ENCODE results near the gene ARMC9.
A peak's percentile ranks its signal among the peaks of the same experiment; 100 is the strongest.

ARMC9 gene

GRCh38 chr2:231204581-231204980 is 6.2 kb downstream of the ARMC9 start:
- no peak for DNase-seq

DNA sequence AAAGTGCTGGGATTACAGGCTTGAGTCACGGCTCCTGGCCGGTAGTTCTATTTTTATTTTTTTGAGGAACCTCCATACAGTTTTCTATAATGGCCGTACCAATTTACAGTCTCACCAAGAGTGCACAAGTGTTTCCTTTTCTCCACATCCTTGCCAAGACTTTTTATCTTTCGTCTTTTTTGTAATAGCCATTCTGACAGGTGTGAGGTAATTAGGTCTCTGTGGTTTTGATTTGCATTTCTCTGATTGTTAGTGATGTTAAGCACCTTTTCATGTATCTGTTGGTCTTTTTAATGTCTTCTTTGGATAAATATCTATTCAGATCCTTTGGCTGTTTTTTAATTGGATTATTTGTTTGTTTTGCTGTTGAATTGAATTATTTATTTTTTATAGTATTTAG is 9.3 kb downstream of the ARMC9 start:
- DNase-seq: no peak

DNA sequence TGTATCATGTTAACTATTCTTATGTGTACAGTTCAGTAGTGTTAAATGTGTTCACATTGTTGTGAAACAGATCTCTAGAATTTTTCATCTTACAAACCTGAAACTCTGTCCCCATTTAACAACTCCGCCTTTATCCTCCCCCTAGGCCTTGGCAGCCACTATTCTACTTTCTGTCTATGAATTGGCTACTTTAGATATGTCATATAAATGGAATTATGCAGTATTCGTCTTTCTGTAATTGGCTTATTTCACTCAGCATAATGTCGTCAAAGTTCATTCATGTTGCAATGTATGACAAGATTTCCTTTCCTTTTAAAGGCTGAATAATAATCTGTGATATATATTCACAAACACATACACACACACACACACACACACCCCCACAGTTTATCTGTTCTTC is 12.4 kb downstream of the ARMC9 start:
- no peak for DNase-seq

DNA sequence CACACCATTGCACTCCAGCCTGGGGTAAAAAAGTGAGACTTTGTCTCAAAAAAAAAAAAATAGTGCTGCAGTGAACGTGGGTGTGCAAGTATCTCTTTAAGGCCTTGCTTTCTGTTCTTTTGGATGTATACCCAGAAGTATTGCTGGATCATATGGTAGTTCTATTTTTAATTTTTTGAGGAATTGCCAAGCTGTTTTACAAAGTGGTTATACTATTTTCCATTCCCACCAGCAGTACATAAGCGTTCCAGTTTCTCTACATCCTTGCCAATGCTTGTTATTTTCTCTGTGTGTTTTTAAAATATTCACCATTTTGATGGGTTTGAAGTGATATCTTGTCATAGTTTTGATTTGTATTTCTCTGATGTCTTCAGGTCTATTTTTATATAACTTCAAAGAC is 13.1 kb downstream of the ARMC9 start:
- DNase-seq: no peak

DNA sequence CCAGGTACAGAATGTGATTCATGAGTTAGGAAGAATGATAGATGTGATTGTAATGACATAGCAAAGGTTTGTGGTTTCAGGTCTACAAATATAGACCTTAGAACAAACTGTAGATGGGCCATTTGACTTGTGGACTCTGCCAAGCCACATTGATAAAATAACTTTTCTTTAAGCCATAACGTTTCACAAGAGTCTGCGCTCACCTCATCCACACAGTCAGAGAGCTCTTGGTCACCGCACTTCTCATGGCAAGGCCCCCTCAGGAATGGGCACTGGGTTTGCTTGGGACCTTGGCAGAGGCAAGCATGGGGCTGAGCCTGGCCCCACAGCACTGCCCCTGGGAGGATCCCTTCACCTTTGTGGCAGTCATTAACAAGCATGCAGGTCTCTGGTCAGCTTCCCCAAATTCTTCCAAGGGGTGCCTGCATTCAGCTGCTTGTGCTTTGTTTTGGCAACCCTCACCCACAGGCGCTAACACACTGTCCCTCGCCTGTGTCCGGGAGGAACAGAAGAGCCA is 14.0 kb downstream of the ARMC9 start:
- DNase-seq: no peak

- DNase-seq: no peak
Measured at GRCh38 chr2:231213931-231214642, 15.7 kb downstream of the ARMC9 start.

DNA sequence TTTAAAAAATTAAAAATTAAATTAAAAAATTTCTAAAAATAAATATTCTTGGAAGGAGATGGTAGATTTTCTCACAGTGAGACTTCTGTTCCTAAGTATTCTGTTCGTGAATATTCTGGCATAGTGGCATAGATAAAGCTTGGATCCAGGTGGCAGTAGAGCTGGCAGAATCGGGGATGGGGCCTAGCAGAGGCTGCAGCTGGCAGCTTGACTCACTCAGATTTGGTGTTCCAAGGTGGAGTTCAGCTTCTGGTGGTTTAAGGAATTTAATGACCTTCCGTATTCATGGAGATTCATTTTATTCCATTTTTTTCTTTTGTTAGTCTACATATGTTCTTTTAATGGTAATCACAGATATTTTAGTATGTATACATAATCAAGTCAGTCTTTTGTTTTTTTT is 19.9 kb downstream of the ARMC9 start:
- DNase-seq: no peak

DNA sequence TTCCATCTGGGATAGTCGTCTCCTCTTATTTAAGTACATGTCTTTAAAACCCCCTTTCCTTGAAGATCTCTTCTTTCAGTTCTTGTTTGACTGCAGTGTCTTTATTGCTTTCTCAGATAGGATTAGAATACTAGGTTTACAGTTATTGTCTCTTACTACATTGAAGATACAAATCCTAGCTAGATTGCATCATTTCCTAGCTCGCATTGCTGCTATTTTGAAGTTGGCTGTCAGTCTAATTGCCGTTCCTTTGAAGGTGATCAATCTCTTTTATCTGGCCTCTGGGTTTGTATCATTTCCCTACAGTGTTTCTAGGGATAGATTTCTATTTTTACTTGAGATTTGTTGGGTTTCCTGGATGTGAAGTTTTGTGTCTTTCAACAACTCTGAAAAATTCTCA is 20.9 kb downstream of the ARMC9 start:
- DNase-seq: no peak

DNA sequence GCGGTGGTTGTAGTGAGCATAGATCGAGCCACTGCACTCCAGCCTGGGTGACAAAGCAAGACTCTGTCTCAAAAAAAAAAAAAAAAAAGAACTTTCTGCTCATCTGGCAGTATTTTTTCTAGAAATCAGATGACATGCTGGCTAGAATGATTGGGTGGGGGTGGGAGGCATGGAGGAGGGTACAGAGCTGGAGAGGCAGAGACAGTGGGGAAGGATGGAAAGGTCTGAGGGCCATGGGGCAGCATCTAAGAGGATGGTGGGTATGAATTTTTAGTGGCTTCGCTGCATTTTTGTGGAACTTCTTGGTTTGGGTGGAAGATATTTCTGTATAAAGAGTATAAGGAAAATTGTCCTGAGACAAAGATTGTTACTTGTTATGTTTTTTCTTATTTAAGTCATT is 23.3 kb downstream of the ARMC9 start:
- DNase-seq: no peak

- no peak for DNase-seq
Measured at GRCh38 chr2:231222318-231223000, 24.0 kb downstream of the ARMC9 start.

GRCh38 chr2:231223001-231223375 is 24.6 kb downstream of the ARMC9 start:
- DNase-seq: no peak

DNA sequence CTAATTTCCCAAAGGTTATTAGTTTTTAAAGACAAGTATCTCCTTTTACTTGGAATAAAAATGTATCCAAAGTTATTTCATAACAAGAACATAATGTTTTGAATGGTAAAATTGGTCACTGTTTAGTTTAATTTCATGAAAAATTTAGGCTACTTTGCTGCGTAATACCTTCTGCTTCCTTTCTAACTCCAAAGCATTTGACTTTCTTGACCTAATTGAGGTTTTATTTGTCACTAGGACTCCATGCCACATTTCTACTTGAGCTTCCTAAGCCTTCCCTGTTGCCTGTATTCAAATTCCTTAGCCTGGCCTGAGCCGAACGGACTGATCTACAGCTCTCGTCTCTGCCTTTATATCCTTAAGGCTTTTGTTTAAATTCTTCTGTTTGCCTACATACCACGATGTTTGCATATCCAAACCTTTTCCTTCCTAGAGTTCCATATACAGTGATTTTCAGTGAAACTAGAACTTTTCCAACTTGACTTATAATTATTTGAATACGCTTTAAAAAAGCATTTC is 25.1 kb downstream of the ARMC9 start:
- no peak for DNase-seq

GRCh38 chr2:231227310-231228162 is 29.1 kb downstream of the ARMC9 start:
- peak; percentile 76 for DNase-seq

- no peak for DNase-seq
Measured at GRCh38 chr2:231228223-231228622, 29.8 kb downstream of the ARMC9 start.

DNA sequence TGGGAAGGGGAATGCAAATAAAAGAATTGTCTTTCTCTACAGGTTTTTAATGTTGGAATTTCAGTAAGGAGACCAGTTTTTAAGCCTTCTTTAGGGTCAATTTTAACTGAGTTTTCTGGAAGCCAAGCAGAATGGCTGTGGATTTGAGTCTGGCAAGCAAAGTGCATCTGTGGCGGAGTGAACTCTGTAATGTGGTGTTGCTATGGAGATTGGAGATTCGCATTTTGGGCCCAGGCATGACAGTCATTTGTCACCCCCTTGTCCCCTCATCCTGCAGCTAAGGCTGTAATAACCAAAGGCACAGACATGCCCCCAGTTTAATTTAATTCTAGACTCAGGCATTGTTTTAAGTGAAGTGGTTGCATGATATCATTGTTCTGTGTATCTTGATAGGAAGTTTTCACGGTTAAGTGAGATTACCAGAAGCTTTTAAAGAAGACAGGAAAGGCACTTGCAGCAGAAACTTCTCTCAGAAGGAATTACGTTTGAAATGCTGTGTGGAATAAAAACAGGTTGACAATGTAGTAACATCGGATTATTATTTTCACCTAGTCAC is 30.6 kb downstream of the ARMC9 start:
- no peak for DNase-seq

GRCh38 chr2:231235217-231235616 is 36.8 kb downstream of the ARMC9 start:
- DNase-seq: no peak

- no peak for DNase-seq
Measured at GRCh38 chr2:231238689-231239088, 40.3 kb downstream of the ARMC9 start.

DNA sequence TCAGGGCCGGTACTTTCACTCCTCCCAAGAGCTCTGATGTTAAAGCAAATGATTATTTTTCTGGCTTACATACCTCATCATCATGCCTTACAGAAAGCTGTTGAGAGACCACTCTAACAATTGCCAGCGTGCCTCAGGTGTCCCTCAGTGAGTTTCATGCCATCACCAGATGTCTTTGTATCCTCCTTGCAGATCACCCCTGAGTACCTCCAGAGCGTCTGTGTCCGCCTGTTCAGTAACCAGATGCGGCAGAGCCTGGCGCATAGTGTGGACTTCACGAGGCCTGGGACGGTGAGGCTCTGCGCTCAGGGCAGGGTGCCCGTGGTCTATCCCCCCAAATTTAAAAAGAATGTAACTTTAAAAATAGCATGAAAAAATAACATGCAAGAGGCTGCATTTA is 41.3 kb downstream of the ARMC9 start:
- no peak for DNase-seq

GRCh38 chr2:231241755-231242507 is 43.5 kb downstream of the ARMC9 start:
- no peak for DNase-seq

DNA sequence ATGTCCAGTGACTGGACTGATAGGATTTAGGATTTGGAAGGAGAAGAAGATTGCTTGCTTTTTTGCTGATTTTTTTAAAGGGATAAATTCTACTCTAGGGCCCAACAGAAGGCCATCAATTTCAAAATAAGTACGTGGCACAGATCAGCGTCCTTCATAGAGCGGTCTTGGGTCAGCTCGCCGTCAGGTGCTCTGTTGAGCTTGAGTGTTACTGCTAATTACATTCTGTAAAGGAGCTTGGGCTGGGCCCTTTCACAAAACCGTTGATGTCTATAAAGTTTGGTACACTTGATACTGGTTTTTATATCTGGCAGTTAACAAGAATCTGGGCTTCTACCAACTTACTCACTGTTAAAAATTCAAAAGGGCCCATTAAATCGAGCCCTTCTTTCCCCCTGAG is 45.4 kb downstream of the ARMC9 start:
- DNase-seq: no peak

- DNase-seq: no peak
Measured at GRCh38 chr2:231244382-231245248, 46.2 kb downstream of the ARMC9 start.
